Forelimb muscle (tissue), 1 donor: ENCODE data around the gene TP53INP2. TPM values are rescaled to one million over a fixed set of nuclear protein-coding genes. Genes with fewer than 3 reads are reported as not detected.
"Not testable (repeated sequence)": the region's sequence is repeated elsewhere in the genome, so short reads cannot be mapped to it uniquely, and the experiment has no call there.

Experiments
- DNase-seq: peaks from one replicate; pipeline ENCODE4 v3.0.0-alpha.2; 2013; ENCODE audit warnings: low read depth
- polyA plus RNA-seq: library from polyadenylated mRNA; unstranded; fragments of 120-200 nt; gene quantifications from one replicate; pipeline ENCODE4 v1.2.1, GENCODE V29; 2013; ENCODE audit not compliant: insufficient read length

TP53INP2 gene
- polyA plus RNA-seq, 1 donor, result 10.5 TPM

GRCh38 chr20:34720266-34720665 lies 16.1 kb downstream of the TP53INP2 start:
- no peak for DNase-seq

- not testable (repeated sequence) for DNase-seq
These were observed 18.4 kb downstream of the TP53INP2 start for GRCh38 chr20:34722560-34722959.

GRCh38 chr20:34724172-34724571 lies 20.0 kb downstream of the TP53INP2 start:
- DNase-seq, result no peak

GRCh38 chr20:34729416-34729815 lies 25.3 kb downstream of the TP53INP2 start:
- no peak for DNase-seq

GRCh38 chr20:34732523-34732922 lies 28.4 kb downstream of the TP53INP2 start:
- no peak for DNase-seq

GRCh38 chr20:34736106-34736735 lies 32.1 kb downstream of the TP53INP2 start:
- DNase-seq, result no peak

- DNase-seq, result no peak
These were observed 38.9 kb downstream of the TP53INP2 start for GRCh38 chr20:34743039-34743438.

GRCh38 chr20:34744340-34744739 lies 40.2 kb downstream of the TP53INP2 start:
- DNase-seq, result no peak

GRCh38 chr20:34744847-34745246 lies 40.7 kb downstream of the TP53INP2 start:
- DNase-seq, result no peak

GRCh38 chr20:34746674-34747073 lies 42.5 kb downstream of the TP53INP2 start:
- no peak for DNase-seq

GRCh38 chr20:34747479-34747878 lies 43.3 kb downstream of the TP53INP2 start:
- DNase-seq, result no peak

- no peak for DNase-seq
These were observed 44.6 kb downstream of the TP53INP2 start for GRCh38 chr20:34748709-34749108.

- no peak for DNase-seq
These were observed 46.3 kb downstream of the TP53INP2 start for GRCh38 chr20:34750484-34750883.

GRCh38 chr20:34751453-34751852 lies 47.3 kb downstream of the TP53INP2 start:
- no peak for DNase-seq

- DNase-seq, result no peak
These were observed 49.7 kb downstream of the TP53INP2 start for GRCh38 chr20:34753706-34754461.

GRCh38 chr20:34754611-34755010 lies 50.5 kb downstream of the TP53INP2 start:
- DNase-seq, result no peak

GRCh38 chr20:34755367-34755766 lies 51.2 kb downstream of the TP53INP2 start:
- DNase-seq, result no peak

- DNase-seq, result no peak
These were observed 57.9 kb downstream of the TP53INP2 start for GRCh38 chr20:34762031-34762555.

Other genes with a start within 250 kb of the TP53INP2 start
- 110 TPM for gene DYNLRB1, start 187.9 kb upstream of the TP53INP2 start, polyA plus RNA-seq
- 17.8 TPM for gene MAP1LC3A, start 145.6 kb upstream of the TP53INP2 start, polyA plus RNA-seq
- 20.3 TPM for gene PIGU, start 27.3 kb upstream of the TP53INP2 start, polyA plus RNA-seq
- gene NCOA6, start 121.3 kb downstream of the TP53INP2 start, polyA plus RNA-seq, result 18.1 TPM
- 20.5 TPM for gene GGT7, start 168.5 kb downstream of the TP53INP2 start, polyA plus RNA-seq
- gene ACSS2, start 172.3 kb downstream of the TP53INP2 start, polyA plus RNA-seq, result 61.0 TPM